ENCODE measurements around the gene IGLON5.
A peak's percentile ranks its signal among the peaks of the same experiment; 100 is the strongest.

The IGLON5 gene

DNA sequence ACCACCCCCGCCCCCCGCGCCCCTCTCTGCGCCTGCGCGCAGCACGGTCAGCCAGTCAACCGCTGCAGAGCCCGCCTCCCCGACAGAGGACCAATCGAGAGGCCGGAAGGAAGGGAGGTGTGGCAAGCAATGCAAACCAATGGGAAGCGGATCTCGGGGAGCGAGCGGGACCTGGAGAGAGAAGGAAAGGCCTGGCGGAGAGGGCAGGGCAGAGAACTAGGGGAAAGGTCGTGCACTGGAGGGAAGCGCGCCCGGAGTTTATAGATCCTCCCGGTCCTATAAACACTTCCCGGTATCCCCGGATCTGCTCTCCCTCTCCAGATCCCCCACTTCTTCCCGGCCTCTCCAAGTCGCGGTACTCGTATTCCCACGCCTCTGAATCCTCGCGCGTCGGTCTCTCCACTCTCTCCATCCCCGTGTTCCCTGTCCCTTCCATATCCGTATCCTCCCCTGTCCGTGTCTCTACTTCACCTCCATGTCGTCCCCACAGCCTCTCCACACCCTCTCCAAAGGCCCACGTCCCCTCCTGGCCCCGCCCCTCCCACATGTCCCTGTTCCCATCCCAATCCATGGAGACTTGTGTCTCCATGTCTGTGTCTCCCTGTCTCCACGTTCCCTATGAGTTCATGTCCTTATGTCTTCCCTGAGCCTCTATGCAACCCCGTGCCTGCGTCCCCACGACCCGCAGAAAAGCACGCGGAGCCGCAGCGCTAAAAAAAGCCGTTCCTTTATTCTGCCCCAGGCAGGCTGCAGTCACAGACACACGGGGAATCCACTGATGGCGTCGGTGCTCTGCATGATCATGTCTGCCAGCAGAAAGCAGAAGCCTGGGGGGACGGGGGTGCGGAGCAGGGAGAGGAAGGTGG lies 55.2 kb downstream of the IGLON5 start:
- DNase-seq, result peak; percentile 94

DNA sequence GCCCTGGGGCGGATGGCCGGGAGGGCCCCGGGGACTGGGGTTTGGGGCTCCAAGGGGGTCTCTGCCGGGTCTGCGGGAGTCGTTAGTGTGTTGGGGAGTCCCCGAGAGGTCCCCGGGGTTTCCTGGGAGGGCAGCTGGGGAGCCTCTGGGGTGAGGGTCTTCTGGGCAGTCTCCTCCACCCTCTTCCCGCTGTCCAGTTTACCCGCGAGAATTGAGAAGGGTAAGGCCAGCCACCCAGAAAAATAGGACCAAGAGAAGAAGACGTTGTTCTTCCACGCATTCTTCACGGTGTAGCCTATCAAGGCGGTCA lies 55.8 kb downstream of the IGLON5 start:
- DNase-seq, result no peak

DNA sequence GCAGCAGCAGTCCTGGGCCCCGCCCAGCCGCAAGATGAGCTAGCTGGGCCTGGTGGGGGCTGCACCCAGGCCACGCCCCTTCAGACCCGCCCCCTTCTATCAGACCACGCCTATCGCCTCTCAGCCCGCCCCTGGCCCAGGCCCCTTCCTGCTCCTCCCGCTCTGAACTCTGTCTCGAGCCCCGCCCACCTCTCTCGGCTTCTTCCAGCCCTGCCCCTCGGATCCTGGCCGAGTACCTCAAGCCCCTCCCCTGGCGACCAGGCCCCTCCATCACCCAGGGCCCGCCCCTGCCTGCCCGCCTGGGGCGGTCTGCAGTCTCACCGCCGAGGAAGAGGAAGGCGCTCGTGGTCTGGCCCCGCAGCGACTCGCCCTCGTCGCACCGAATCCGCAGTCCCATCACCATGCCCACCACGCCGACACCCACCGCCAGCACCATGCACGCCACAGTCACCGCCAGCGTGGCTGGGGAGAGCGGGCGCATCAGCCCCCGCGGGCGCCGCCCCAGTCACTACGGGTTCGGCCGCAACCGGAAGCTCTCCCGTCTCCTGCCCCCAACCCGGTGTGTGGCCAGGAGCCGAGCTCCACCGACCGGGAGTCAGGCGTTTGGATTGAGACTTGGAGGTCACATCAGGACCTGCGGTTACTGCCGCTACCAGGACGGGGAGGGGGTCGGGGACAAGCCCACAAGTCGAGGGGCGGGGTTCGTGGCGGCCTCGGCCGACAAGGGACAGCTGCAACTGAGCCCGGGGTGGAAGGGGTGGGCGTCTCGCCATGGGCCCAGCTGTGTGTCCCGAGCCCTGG lies 56.3 kb downstream of the IGLON5 start:
- DNase-seq, result peak; percentile 90

DNA sequence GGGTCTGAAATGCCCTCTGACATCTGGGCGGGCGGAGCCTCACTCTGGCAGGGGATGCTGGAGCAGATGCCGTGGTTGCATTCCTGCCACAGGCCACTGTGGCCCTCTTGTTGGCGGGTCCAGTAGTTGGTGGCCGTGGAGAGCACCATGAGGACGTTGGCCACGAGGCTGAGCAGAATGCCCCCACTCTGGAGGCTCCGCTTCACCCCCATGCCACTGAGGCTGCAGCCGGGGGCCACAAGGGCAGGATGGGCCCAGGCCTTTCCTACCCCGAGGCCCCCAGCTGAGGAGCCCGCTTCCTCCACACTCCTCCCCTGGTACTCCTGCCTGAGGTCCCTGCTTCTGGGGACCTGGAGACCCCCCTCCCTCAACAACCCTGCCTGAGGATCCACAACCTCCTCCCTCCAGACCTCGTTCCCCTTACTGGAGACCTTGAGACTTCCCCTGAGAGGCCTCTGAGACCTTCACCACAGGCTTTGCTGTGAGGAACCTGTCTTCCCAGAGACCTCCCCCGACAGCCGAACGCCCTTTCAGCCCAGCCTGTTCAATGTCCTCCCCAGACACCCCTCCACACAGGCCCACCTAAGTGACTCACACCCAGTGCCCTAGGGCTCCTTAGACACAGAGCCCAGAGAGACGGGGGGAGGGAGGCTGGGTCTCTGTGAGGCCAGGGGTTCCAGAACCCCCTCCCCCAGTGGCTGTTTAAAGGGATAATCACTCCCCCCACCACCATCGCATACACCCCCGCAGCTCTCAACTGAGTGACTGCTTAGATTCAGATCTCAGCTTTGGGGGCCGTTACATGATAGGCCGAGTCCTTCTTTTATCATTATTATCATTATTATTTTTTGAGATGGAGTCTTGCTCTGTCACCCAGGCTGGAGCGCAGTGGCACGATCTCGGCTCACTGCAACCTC lies 57.2 kb downstream of the IGLON5 start, which contains the start of gene CLDND2:
TSS of gene CLDND2 (minus strand) at position 638 of the 917 bp plus-strand sequence. CDS start at position 212, 426 bp downstream.
- no peak for DNase-seq

DNA sequence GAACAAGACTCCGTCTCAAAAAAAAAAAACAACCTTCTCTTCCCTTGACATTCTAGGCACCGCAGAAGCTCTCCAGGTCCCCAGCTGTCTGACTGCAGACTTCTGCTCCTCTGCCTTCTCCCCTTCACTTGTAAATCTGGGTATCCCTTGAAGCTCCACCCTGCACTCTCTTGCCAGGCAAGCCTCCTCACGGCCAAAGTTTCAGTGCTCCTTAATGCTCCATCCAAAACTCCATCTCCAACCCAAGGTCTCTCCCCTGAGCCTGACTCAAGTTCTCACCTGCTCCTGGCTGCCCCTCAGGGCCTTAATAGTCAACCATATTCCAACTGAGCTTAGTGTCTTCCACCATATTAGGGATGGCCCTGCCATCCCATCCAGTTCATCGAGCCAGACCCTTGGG lies 58.8 kb downstream of the IGLON5 start:
- no peak for DNase-seq

DNA sequence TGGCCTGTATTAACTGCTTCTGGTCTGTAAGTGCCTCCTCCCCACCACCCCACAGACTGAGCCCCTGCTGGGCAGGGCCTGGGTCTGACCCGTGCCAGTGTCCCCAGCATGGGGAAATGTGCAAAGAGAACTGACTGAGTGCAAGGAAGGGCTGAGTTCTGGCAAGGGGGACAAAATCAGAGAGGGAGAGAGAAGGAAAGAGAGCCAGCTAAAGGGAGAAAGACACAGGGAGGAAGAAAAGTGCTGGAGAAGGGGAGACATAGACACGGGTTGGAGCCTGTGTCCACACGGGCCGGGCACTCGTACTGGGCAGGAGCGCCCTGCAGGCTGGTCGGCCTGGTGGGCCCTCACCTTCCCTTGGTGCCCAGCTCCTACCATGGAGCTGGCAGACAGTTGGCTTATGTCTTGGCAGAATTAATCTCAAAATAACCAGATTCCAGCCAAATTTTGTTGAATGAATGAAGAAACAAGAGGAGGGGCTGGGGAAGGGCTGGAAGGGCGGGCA lies 59.8 kb downstream of the IGLON5 start:
- DNase-seq, result no peak

DNA sequence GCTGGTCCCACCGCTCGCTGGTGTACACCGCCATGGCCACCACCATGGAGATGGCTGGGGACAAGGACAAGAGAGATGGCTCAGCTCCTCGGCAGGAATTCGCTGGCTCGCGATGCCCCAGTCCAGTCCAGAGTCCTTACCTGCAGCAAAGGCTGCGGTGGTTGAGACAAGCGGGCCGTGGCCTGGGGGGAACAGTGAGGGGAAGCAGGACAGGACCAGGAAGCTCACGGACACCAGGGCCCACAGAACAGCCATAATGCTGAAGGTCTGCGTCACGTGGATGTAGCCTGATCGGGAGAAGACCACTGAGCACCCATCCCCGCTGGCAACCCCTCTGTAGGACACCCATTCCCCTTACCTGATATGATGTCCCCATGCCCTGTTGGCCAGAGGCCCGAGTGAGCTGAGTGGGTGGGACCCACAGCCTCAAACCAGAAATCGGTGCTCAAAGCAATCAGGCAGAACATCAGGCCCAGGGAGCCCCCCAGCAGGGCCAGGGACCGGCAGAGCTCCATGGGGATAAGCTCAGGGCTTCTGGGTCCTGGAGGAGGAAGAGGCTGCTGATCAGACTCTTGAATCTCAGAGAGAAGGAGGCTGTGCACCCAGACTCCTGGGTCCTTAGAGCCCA lies 60.7 kb downstream of the IGLON5 start:
- no peak for DNase-seq

DNA sequence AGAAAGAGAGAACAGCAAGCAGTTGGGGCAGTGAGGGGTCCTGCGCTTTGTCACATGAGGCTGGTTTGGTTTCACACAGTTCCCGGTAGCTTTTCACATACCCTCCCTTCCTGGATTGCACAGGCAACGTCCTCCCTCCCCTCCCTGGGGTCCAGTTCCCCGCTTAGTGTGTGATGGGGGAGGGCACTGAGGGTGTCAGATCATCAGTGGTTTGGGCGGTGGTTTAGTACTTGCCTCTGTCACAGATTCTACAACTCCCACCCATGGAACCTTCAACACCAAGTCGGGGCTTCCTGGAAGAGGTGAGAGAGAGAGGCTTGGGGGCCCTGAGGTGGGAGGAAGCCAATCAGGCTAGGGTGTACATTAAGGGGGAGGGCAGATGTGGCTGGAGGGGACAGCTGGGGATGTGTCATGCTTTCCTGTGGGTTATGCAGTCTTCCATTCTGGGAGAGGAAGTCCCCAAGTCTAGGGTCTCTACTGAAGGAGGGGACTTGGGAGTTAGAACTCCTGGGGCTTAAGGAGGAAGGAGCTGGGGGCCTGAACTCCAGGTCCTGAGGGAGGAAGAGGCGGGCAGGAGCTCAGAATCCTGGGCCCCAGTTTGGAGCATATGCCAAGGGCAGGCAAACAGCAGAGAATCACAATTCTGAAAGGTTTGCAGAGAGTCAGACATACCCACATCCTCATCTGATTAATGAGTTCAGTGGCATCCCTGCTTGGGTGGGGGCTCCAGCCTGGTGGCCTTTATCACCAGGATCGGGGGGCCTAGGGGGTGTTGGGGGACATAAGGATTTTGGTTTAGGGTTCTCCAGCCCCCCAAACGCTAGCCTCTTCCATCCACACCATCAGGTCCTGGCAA lies 61.4 kb downstream of the IGLON5 start, which contains the start of gene NKG7:
TSS of gene NKG7 (minus strand) at position 6 of the 856 bp plus-strand sequence. CDS start 119 bp downstream, outside the sequence.
- no peak for DNase-seq

DNA sequence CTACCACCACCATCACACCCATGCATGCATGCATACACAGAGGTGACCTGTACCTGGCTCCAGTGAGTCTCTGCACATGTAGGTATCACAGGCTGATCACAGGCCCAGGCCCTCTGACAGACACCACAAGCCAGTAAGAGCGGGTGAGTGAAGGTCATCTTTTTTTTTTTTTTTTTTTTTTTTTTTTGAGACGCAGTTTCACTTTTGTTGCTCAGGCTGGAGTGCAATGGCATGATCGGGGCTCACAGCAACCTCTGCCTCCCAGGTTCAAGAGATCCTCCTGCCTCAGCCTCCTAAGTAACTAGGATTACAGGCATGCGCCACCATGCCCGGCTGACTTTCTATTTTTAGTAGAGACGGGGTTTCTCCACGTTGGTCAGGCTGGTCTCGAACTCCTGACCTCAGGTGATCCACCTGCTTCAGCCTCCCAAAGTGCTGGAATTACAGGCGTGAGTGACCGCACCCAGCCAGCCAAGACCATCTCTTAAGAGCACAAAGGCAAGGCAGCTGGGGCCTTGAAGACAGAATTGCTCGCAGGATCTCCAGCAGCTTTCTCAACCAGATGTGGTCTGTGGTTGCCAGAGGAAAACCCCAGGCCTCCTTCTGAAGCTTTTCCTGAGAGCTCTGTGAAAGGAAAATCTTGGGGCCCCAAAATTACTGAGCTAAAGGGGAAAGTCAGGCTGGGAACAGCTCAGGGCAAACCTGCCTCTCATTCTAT lies 64.2 kb downstream of the IGLON5 start:
- DNase-seq, result no peak

DNA sequence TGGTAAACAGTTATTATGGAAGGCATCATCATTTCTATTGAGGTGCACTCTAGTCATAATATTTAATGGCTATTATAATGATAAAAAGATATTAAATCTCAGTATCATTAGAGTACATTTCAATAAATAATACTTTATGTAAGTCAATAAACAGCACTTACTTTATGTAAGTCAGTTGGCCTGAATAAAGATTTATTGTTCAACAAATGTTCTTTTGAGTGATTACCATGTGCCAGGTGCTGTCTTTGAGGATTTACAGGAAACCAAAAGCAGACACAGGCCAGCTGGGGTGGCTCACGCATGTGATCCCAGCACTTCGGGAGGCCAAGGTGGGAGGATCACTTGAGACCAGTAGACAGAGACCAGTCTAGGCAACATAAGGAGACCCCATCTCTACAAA lies 66.0 kb downstream of the IGLON5 start:
- no peak for DNase-seq

DNA sequence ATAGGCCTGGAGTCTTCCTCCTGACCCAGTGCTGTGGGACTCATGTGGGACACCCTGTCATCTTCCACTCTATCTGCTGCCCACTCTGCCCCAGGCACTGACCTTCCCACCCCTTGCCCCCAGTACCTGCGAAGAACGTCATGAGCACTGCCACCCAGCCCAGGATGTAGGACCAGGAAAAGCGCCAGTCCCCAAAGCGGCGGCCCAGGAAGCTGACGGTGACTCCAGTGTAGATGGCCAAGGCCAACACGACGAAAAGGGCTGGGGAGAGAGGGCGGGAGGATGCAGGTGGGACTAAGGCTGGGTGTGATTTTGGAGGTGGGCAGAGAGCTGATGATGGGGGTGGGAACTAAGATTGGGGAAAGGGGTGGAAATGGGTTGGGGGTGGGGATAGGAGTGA lies 68.9 kb downstream of the IGLON5 start:
- no peak for DNase-seq

Data from DMS153 (cell line).